Fibroblast of lung (primary cell): ENCODE results near the gene GCFC2.

Source experiments
- EZH2 ChIP-seq: IDR thresholded peaks from 2 replicates; pipeline ENCODE4 v1.5.1; 2012; ENCODE audit warnings: low read length, control low read depth, mild to moderate bottlenecking; ENCODE audit errors: missing control alignments
- TF ChIP-seq, protein P1 (sequence below), 2 donors: IDR thresholded peaks in 1 of 2; conservative IDR thresholded peaks in 1 of 2; 1 replicate in 1 of 2; 2 replicates in 1 of 2; pipeline ENCODE4 v1.5.1; 2011 to 2012; ENCODE audit warnings: low read length in 2 of 2, control low read depth in 1 of 2, inconsistent platforms in 1 of 2, low read depth in 1 of 2, mild to moderate bottlenecking in 1 of 2

DNA sequence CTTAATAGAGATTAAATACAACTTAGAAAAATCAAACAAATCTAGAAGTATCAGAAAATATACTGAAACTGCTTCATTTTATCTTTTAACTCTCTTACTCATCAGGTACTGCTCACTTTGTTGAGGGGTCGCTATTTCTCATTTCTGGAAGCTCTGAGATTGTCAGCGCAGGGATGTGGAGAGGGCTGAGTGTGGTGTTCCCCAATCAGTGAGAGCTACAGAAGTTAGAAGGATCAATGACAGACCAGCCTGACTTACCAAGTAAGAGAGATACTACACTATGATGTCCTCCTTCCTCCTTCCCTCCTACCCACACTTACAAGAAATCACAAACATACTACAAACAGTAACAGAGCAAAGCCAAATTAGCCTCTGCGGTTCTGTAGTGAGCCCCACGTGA lies 8.1 kb downstream of the GCFC2 start:
- TF ChIP-seq, protein P1, sequence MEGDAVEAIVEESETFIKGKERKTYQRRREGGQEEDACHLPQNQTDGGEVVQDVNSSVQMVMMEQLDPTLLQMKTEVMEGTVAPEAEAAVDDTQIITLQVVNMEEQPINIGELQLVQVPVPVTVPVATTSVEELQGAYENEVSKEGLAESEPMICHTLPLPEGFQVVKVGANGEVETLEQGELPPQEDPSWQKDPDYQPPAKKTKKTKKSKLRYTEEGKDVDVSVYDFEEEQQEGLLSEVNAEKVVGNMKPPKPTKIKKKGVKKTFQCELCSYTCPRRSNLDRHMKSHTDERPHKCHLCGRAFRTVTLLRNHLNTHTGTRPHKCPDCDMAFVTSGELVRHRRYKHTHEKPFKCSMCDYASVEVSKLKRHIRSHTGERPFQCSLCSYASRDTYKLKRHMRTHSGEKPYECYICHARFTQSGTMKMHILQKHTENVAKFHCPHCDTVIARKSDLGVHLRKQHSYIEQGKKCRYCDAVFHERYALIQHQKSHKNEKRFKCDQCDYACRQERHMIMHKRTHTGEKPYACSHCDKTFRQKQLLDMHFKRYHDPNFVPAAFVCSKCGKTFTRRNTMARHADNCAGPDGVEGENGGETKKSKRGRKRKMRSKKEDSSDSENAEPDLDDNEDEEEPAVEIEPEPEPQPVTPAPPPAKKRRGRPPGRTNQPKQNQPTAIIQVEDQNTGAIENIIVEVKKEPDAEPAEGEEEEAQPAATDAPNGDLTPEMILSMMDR (conservative IDR thresholded peaks at IDR 0.05 in 1 of 2, IDR thresholded peaks at IDR 0.05 in 1 of 2; ENCODE audit: low read depth in 1 of 2, low read length in 2 of 2), result no peak
- no peak for TF ChIP-seq EZH2
